Heart right ventricle (tissue), 16 donors: ENCODE measurements around the gene CCDC188. TPM values are rescaled to one million over a fixed set of nuclear protein-coding genes. Genes with fewer than 3 reads are reported as not detected.

Experiments used
- ATAC-seq, 8 donors: fragments of 200-7000 bp; cut with Tn5 transposase; one replicate each; pipeline ENCODE4 v1.9.1; 2020; ENCODE audit warnings: mild to moderate bottlenecking in 8 of 8, moderate library complexity in 8 of 8, moderate number of reproducible peaks in 1 of 8
- DNase-seq, 2 donors: peaks; one replicate each; pipeline ENCODE4 v3.0.0-alpha.2; 2020
- H3K27ac ChIP-seq, 10 donors: fragments of 200-600 bp; sonication (generic) in 2 of 10; one replicate each; pipeline versions ENCODE4 v1.5.0 to v1.8.0; 2020 to 2022; ENCODE audit warnings: mild to moderate bottlenecking in 3 of 10
- H3K27me3 ChIP-seq, 7 donors: fragments of 200-600 bp; one replicate each; pipeline ENCODE4 v1.8.0; 2021 to 2022; ENCODE audit warnings: mild to moderate bottlenecking in 2 of 7
- H3K36me3 ChIP-seq, 9 donors: fragments of 200-600 bp; sonication (generic) in 1 of 9; one replicate each; pipeline versions ENCODE4 v1.5.0 to v1.8.0; 2020 to 2022; ENCODE audit warnings: mild to moderate bottlenecking in 2 of 9
- H3K4me1 ChIP-seq, 9 donors: fragments of 200-600 bp; sonication (generic) in 1 of 9; one replicate each; pipeline versions ENCODE4 v1.5.0 to v1.8.0; 2020 to 2022; ENCODE audit warnings: mild to moderate bottlenecking in 4 of 9
- H3K4me3 ChIP-seq, 10 donors: fragments of 200-600 bp; sonication (generic) in 2 of 10; one replicate each; pipeline versions ENCODE4 v1.5.0 to v1.8.0; 2020 to 2022; ENCODE audit warnings: mild to moderate bottlenecking in 7 of 10, moderate library complexity in 2 of 10
- H3K9me3 ChIP-seq, 11 donors: fragments of 200-600 bp in 10 of 11; sonication (generic) in 2 of 11; one replicate each; pipeline versions ENCODE4 v1.5.0 to v1.8.0; 2013 to 2022; ENCODE audit warnings: mild to moderate bottlenecking in 2 of 11, control low read depth in 1 of 11, moderate library complexity in 1 of 11
- WGBS, 2 donors: extraction: QIAGEN DNeasy Blood & Tissue Kit; methylation state at CpG; one replicate each; pipeline ENCODE4 v1.1.7; 2013; ENCODE audit warnings: inconsistent platforms in 1 of 2; 5-methylcytosine and 5-hydroxymethylcytosine counted together
- intact Hi-C, 10 donors: fragments of 100-400 bp; cut with DNase I; formaldehyde crosslinking; loops; one replicate each; pipeline versions ENCODE4 v1.11.1 to v1.14.2; 2022
- polyA plus RNA-seq, 2 donors: library from polyadenylated mRNA; stranded (reverse); fragments of 200-250 nt; gene quantifications; one replicate each; pipeline ENCODE4 v1.2.3, GENCODE V29; 2013
- total RNA-seq, 10 donors: library from RNA; stranded (reverse); fragmentation: NEBNext Ultra II Directional in 3 of 10; extraction: Animal tissue kit (Norgen Biotek cat#: 25700) in 3 of 10; gene quantifications; one replicate each; pipeline versions ENCODE4 v1.2.1 to v1.2.4, GENCODE V29; 2021 to 2023
- TF ChIP-seq, protein P1 (sequence below), 9 donors: fragments of 200-600 bp; sonication (generic) in 2 of 9; IDR thresholded peaks; one replicate each; pipeline versions ENCODE4 v1.5.0 to v1.8.0; 2021 to 2022; ENCODE audit warnings: antibody characterized with exemption in 9 of 9, mild to moderate bottlenecking in 5 of 9, moderate library complexity in 1 of 9
- donor health status: Arrhythmogenic right ventricular cardiomyopathy.
- donor health status: ischemic (EF 13 %, LVEDD 7.1; RV severe dilation, severe dysfunction).
- donor health status: healthy with polysubstance abuse.
- donor health status: DM: no; HTN: yes; CAD: no.
- donor health status: DM: no; HTN: no; CAD: no.
- donor health status: ischemic (EF 25% LVEDD 6.9; RV normal size, moderate dysfunction).
- donor health status: ischemic (EF 25% LVEDD 5.7; RV mildly dilated, moderate dysfunction).
- donor health status: healthy.
- donor health status: DM: yes; HTN: yes; CAD: no.
- donor health status: Ischemic cardiomyopathy.
- donor health status: ischemic (EF 35%, LVEDD 5.7; RV mildly dilated, moderate dysfunction).
- donor health status: nonischemic (EF 11% LVEDD 7.7; RV severe dilation, severe dysfunction).
- donor health status: DM: yes; HTN: yes; CAD: no.
- donor health status: PGD.
- donor health status: ischemic (EF 29% LVEDD 5.4; RV normal size, mild dysfunction).
- donor health status: nonischemic (EF 23%, LVEDD 6.1; RV moderate dilation, normal function).

The CCDC188 gene
- total and polyA plus RNA-seq, 12 donors = 0.15 to 2.3 (median 0.51) TPM; not detected in 3

DNA sequence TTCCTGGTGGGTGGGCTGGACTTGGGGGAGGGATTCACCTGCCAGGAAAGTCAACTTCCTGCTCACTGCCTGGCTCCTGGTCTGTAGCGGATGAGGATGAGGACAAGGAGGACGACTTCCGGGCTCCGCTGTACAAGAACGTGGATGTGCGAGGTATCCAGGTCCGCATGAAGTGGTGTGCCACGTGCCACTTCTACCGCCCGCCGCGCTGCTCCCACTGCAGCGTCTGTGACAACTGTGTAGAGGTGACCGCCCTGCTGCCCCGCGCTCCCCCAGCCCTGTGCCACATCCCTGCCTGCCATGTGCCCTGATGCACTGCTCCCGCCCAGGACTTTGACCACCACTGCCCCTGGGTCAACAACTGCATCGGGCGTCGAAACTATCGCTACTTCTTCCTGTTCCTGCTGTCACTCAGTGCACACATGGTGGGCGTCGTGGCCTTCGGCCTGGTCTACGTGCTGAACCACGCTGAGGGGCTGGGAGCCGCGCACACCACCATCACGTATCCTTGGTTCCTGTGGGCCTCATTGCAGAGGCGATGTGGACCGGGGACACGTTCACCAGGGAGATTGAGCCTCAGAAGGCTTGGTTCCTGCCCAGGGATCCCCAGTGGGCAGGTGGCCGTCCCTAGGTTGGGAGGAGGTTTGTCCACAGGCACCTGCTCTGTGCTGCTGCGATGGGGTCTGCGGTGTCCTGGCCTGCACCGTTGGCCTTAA is 11.3 kb downstream of the CCDC188 start:
- no peak for ATAC-seq
- TF ChIP-seq, protein P1, sequence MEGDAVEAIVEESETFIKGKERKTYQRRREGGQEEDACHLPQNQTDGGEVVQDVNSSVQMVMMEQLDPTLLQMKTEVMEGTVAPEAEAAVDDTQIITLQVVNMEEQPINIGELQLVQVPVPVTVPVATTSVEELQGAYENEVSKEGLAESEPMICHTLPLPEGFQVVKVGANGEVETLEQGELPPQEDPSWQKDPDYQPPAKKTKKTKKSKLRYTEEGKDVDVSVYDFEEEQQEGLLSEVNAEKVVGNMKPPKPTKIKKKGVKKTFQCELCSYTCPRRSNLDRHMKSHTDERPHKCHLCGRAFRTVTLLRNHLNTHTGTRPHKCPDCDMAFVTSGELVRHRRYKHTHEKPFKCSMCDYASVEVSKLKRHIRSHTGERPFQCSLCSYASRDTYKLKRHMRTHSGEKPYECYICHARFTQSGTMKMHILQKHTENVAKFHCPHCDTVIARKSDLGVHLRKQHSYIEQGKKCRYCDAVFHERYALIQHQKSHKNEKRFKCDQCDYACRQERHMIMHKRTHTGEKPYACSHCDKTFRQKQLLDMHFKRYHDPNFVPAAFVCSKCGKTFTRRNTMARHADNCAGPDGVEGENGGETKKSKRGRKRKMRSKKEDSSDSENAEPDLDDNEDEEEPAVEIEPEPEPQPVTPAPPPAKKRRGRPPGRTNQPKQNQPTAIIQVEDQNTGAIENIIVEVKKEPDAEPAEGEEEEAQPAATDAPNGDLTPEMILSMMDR (IDR thresholded peaks at IDR 0.05) = no peak
- Histone ChIP-seq H3K27ac (peak overlapping the region in 1 of 10 donors; percentile 73), H3K27me3 (no peaks in the 10 kb centered on the region), H3K9me3 (no peaks in the 10 kb centered on the region), H3K4me3 (no peak overlapping the region), H3K36me3 (peaks cover 0 to 43% (median 6%) of the 10 kb centered on the region in 9 donors), H3K4me1 (peaks cover 38 to 45% (median 43%) of the 10 kb centered on the region in 9 donors)
- 95 to 96% methylated on average over 36 of the region's 36 CpGs for WGBS, 2 donors
- intact Hi-C loops = loop anchor here in 1 of 10 donors (10.0 kb wide), 1 partner anchor 175 kb away; no protein-coding TSS in a partner anchor
- DNase-seq = no peak

DNA sequence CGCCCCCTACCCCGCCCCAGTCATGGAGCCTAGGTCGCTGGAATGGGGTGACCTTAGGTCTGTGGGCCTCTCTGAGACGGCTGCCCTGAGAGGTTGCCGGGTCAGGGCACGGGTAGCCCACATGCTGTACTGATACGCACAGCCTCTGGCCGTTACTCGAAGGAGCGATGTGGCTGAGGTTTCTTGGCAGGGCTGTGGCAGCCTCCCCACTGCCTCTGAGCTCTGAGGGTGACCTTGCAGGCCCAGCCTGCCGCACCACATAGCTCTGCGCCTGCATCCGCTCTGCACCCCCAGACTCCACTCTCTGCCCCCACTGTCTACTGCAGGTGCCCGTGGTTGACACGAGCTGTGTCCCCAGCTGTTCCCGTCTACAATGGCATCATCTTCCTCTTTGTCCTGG is 12.0 kb downstream of the CCDC188 start:
- Histone ChIP-seq H3K4me3 (no peak overlapping the region), H3K27ac (peak overlapping the region in 8 of 10 donors; percentile 12 to 79 (median 71)), H3K27me3 (no peaks in the 10 kb centered on the region), H3K4me1 (peaks cover 43 to 52% (median 50%) of the 10 kb centered on the region in 9 donors), H3K9me3 (no peaks in the 10 kb centered on the region), H3K36me3 (peaks cover 0 to 37% (median 6%) of the 10 kb centered on the region in 9 donors)
- 72 to 81% methylated on average over 16 of the region's 16 CpGs for WGBS, 2 donors
- DNase-seq = no peak
- intact Hi-C loops = loop anchor here in 1 of 10 donors (10.0 kb wide), 1 partner anchor 174 kb away; no protein-coding TSS in a partner anchor
- TF ChIP-seq, protein P1 (IDR thresholded peaks at IDR 0.05) = no peak
- ATAC-seq = peak in 6 of 8 donors; percentile 1 to 17 (median 8)

DNA sequence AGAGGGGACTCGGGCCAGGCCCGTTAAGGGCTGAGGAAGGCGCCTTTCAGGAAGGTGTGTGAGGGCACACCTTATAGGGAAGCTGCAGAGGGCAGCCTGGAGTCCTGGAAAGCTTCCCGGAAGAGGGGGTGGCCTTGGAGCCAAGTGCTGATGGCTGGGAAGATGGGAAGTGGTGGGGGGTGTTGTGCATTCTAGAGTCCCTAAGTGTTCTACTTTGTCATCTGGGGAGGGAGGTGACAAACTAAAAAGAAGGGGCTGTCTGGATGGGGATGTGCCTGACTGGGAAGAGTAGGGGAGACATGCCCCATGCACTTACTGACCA is 12.5 kb downstream of the CCDC188 start:
- ATAC-seq = peak; percentile 6 to 49 (median 18)
- TF ChIP-seq, protein P1 (IDR thresholded peaks at IDR 0.05) = no peak

DNA sequence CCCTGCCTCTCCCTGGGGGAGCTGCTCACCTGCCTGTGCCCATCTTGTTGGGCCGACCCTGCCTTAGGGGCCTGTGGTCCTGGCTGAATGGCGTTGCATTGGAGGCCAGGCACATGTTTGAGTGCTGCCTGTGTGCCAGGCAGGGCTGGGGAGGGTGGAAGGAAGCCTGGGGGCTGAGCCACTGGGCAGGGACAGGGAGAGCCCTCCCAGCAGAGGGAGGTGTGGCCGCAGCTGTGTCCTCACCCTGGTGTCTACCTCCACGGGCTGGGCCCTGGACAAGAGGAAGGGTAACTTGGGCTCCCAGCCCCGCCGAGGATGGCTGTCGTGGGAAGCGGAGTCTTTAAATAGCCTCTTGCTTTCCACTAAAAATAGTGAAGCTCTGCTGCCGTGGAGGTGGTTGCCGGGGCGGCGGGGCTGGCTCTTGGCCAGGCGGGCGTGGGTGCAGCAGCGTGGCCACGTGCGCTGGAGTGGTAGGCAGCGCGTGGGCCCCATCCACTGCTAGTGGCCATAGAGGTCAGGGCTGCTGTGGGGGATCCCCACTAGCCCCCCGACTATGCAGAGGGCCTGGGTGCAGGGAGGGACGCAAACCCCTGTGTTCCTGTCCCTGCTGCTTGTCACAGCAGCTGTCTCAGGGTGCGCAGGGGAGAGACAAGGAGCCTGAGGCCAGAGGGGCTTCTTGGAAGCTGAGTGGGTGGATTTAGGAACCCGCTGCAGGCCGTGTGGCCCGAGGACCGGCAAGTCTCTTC is 13.0 kb downstream of the CCDC188 start:
- Histone ChIP-seq H3K36me3 (peaks cover 0 to 28% (median 6%) of the 10 kb centered on the region in 9 donors), H3K4me3 (peak overlapping the region in 3 of 10 donors; percentile 5 to 15 (median 11)), H3K4me1 (peaks cover 52 to 62% (median 60%) of the 10 kb centered on the region in 9 donors), H3K27me3 (no peaks in the 10 kb centered on the region), H3K27ac (peak overlapping the region; percentile 7 to 79 (median 71)), H3K9me3 (no peaks in the 10 kb centered on the region)
- intact Hi-C loops = loop anchor here in 1 of 10 donors (10.0 kb wide), 1 partner anchor 173 kb away; no protein-coding TSS in a partner anchor
- peak in 1 of 2 donors; percentile 66 for DNase-seq
- TF ChIP-seq, protein P1 (IDR thresholded peaks at IDR 0.05) = no peak
- ATAC-seq = peak; percentile 35 to 68 (median 62)
- WGBS, 2 donors = 16 to 21% methylated on average over 26 of the region's 26 CpGs

More for the DNA sequence above, 12.5 kb downstream of the CCDC188 start:
- 23 to 36% methylated on average over 4 of the region's 4 CpGs for WGBS, 2 donors
- Histone ChIP-seq H3K4me1 (peaks cover 47 to 57% (median 54%) of the 10 kb centered on the region in 9 donors), H3K27ac (peak overlapping the region in 9 of 10 donors; percentile 29 to 79 (median 73)), H3K9me3 (no peaks in the 10 kb centered on the region), H3K4me3 (no peak overlapping the region), H3K27me3 (no peaks in the 10 kb centered on the region), H3K36me3 (peaks cover 0 to 32% (median 6%) of the 10 kb centered on the region in 9 donors)
- DNase-seq = no peak
- intact Hi-C loops = loop anchor here in 1 of 10 donors (10.0 kb wide), 1 partner anchor 174 kb away; no protein-coding TSS in a partner anchor
